PC-3 (cell line): Measurements from ENCODE around the gene PHETA1. TPM values are rescaled to one million over a fixed set of nuclear protein-coding genes. Genes with fewer than 3 reads are reported as not detected.
A peak's percentile ranks its signal among the peaks of the same experiment; 100 is the strongest.

Source experiments
- ATAC-seq: fragments of 200-7000 bp; cut with Tn5 transposase; 2 replicates; pipeline ENCODE4 v1.9.1; 2020; ENCODE audit warnings: mild to moderate bottlenecking, moderate library complexity
- BruUV-seq: library from RNA; stranded (reverse); fragments of 400-500 nt; replicated peaks from 2 replicates; lab custom pipeline; 2021; lab: Mats Ljungman, UMichigan
- CTCF ChIA-PET: fragments of 300-600 bp; sonication (Branson Sonifier 250); formaldehyde crosslinking; loops from one replicate; lab custom pipeline; 2022; ENCODE audit warnings: antibody characterized with exemption; lab: Charles Lee
- POLR2A ChIA-PET: fragments of 300-600 bp; sonication (Branson Sonifier 250); formaldehyde crosslinking; loops from one replicate; lab custom pipeline; 2022; ENCODE audit warnings: antibody characterized with exemption; ENCODE audit not compliant: unreplicated experiment; lab: Charles Lee
- DNase-seq: peaks from one replicate; pipeline ENCODE4 v3.0.0-alpha.2; 2015
- H2AFZ ChIP-seq: fragments of 300-600 bp; sonication (generic); 2 replicates; pipeline ENCODE4 v1.6.0; 2016; ENCODE audit warnings: antibody characterized with exemption, low read length
- H3F3A ChIP-seq: fragments of 300-600 bp; sonication (generic); one replicate; pipeline ENCODE4 v1.6.0; 2017; ENCODE audit warnings: antibody characterized with exemption, low read length, control low read depth, mild to moderate bottlenecking; ENCODE audit not compliant: unreplicated experiment
- H3K27ac ChIP-seq: fragments of 300-600 bp; sonication (generic); 2 replicates; pipeline ENCODE4 v1.5.1; 2016; ENCODE audit warnings: mild to moderate bottlenecking, low read length
- H3K27me3 ChIP-seq: fragments of 300-600 bp; sonication (generic); 2 replicates; pipeline ENCODE4 v1.6.1; 2016; ENCODE audit warnings: low read length, mixed read lengths
- H3K36me3 ChIP-seq: fragments of 300-600 bp; sonication (generic); 2 replicates; pipeline ENCODE4 v1.6.1; 2016; ENCODE audit warnings: low read depth, mixed run types, low read length, mixed read lengths
- H3K4me1 ChIP-seq: fragments of 300-600 bp; sonication (generic); 2 replicates; pipeline ENCODE4 v1.5.1; 2016; ENCODE audit warnings: low read length; ENCODE audit not compliant: insufficient read depth
- H3K4me2 ChIP-seq: fragments of 300-600 bp; sonication (generic); 2 replicates; pipeline ENCODE4 v1.6.0; 2016; ENCODE audit warnings: low read length
- H3K4me3 ChIP-seq: fragments of 300-600 bp; sonication (generic); 2 replicates; pipeline ENCODE4 v1.5.1; 2016; ENCODE audit warnings: mild to moderate bottlenecking, low read length, mixed read lengths
- H3K79me2 ChIP-seq: fragments of 300-600 bp; sonication (generic); 2 replicates; pipeline ENCODE4 v1.6.1; 2017; ENCODE audit warnings: low read length, mixed read lengths
- H3K9ac ChIP-seq: fragments of 300-600 bp; sonication (generic); 2 replicates; pipeline ENCODE4 v1.6.0; 2016; ENCODE audit warnings: mild to moderate bottlenecking, low read length
- H3K9me2 ChIP-seq: fragments of 300-600 bp; sonication (generic); replicated peaks from 2 replicates; pipeline ENCODE4 v1.6.1; 2016; ENCODE audit warnings: mixed run types, low read length, mixed read lengths
- H3K9me3 ChIP-seq: fragments of 300-600 bp; sonication (generic); 2 replicates; pipeline ENCODE4 v1.6.1; 2016; ENCODE audit warnings: low read length, mixed read lengths
- H4K20me1 ChIP-seq: fragments of 300-600 bp; sonication (generic); 2 replicates; pipeline ENCODE4 v1.6.1; 2016; ENCODE audit warnings: low read length, mixed read lengths
- EZH2 ChIP-seq: fragments of 300-600 bp; sonication (generic); IDR thresholded peaks from one replicate; pipeline ENCODE4 v1.6.1; 2017; ENCODE audit warnings: antibody characterized with exemption, mild to moderate bottlenecking, low read length; ENCODE audit not compliant: unreplicated experiment
- EZH2phosphoT487 ChIP-seq: fragments of 300-600 bp; sonication (generic); IDR thresholded peaks from 2 replicates; pipeline ENCODE4 v1.6.1; 2018; ENCODE audit warnings: mild to moderate bottlenecking, antibody characterized with exemption, low read length, borderline replicate concordance
- intact Hi-C: fragments of 100-400 bp; cut with micrococcal nuclease; formaldehyde crosslinking; loops from 2 replicates; pipeline ENCODE4 v1.9.0; 2023
- total RNA-seq: library from RNA; depleted of rRNA; stranded (reverse); fragments of >200 nt; gene quantifications from 2 replicates; pipeline ENCODE4 v1.2.3, GENCODE V29; 2014
- TF ChIP-seq, protein P1 (sequence below): fragments of 300-600 bp; sonication (generic); conservative IDR thresholded peaks from 2 replicates; pipeline ENCODE4 v1.5.1; 2017; ENCODE audit warnings: antibody characterized with exemption, low read depth, mild to moderate bottlenecking, low read length

Gene PHETA1
- total RNA-seq, 1 experiment from 2014 or later: 18.6 TPM

DNA sequence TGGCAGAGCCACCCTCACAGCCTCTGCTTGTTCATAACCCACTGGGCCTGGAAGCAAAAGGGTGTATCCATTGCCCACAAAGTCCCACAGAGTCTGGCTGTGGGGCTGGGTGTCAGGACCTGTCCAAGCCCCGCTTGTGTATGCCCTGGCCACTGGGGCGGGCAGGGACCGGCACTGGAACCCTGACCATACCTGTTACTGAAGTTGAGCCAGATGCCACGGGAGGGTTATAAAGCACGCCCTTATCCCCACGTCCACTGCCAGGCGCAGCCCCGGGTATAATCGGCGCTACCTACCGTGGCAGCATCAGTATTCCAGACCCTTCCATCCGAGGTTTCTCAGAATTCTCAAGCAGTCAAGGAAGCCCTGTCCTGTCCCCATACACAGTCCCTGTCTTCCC lies 40.8 kb downstream of the PHETA1 start:
- TF ChIP-seq, protein P1, sequence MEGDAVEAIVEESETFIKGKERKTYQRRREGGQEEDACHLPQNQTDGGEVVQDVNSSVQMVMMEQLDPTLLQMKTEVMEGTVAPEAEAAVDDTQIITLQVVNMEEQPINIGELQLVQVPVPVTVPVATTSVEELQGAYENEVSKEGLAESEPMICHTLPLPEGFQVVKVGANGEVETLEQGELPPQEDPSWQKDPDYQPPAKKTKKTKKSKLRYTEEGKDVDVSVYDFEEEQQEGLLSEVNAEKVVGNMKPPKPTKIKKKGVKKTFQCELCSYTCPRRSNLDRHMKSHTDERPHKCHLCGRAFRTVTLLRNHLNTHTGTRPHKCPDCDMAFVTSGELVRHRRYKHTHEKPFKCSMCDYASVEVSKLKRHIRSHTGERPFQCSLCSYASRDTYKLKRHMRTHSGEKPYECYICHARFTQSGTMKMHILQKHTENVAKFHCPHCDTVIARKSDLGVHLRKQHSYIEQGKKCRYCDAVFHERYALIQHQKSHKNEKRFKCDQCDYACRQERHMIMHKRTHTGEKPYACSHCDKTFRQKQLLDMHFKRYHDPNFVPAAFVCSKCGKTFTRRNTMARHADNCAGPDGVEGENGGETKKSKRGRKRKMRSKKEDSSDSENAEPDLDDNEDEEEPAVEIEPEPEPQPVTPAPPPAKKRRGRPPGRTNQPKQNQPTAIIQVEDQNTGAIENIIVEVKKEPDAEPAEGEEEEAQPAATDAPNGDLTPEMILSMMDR: no peak
- no peak for TF ChIP-seq EZH2phosphoT487
- TF ChIP-seq EZH2: no peak
- no peak overlapping the region for H3K9ac ChIP-seq
- no TSS peak for BruUV-seq
- no peaks in the 10 kb centered on the region; the same call in 1 of the 2 replicates for H3K27me3 ChIP-seq
- H4K20me1 ChIP-seq: no peaks in the 10 kb centered on the region
- no peak overlapping the region for H3K4me3 ChIP-seq
- no peak overlapping the region for H3K27ac ChIP-seq
- ChIA-PET POLR2A (no interaction called here), CTCF (no interaction called here)
- ATAC-seq: no peak
- H3K36me3 ChIP-seq: no peaks in the 10 kb centered on the region
- no peaks in the 10 kb centered on the region for H3K4me1 ChIP-seq
- no peaks in the 10 kb centered on the region for H3K9me2 ChIP-seq
- no peak overlapping the region for H3K4me2 ChIP-seq
- no peaks in the 10 kb centered on the region for H3K9me3 ChIP-seq
- intact Hi-C loops: no loop called here
- no peaks in the 10 kb centered on the region for H3K79me2 ChIP-seq
- H2AFZ ChIP-seq: no peak overlapping the region
- no peaks in the 10 kb centered on the region for H3F3A ChIP-seq
- DNase-seq: no peak

GRCh38 chr12:111327474-111327873 lies 41.4 kb downstream of the PHETA1 start:
- no peak overlapping the region for H2AFZ ChIP-seq
- TF ChIP-seq EZH2 (no peak), EZH2phosphoT487 (no peak)
- TF ChIP-seq, protein P1: peak; percentile 37; the same call in 1 of the 2 replicates
- BruUV-seq: no TSS peak
- POLR2A ChIA-PET: no interaction called here
- no peaks in the 10 kb centered on the region for H3F3A ChIP-seq
- no peaks in the 10 kb centered on the region for H3K79me2 ChIP-seq
- no peak overlapping the region for H3K27ac ChIP-seq
- intact Hi-C loops: no loop called here
- no peaks in the 10 kb centered on the region for H3K9me2 ChIP-seq
- H3K27me3 ChIP-seq: no peaks in the 10 kb centered on the region; the same call in 1 of the 2 replicates
- no peak overlapping the region for H3K4me3 ChIP-seq
- no peak overlapping the region for H3K4me2 ChIP-seq
- CTCF ChIA-PET: no interaction called here
- no peaks in the 10 kb centered on the region for H3K9me3 ChIP-seq
- no peaks in the 10 kb centered on the region for H4K20me1 ChIP-seq
- DNase-seq: no peak
- no peak overlapping the region for H3K9ac ChIP-seq
- ATAC-seq: no peak
- H3K36me3 ChIP-seq: no peaks in the 10 kb centered on the region
- H3K4me1 ChIP-seq: no peaks in the 10 kb centered on the region

GRCh38 chr12:111322336-111323250 lies 46.3 kb downstream of the PHETA1 start:
- H3K4me3 ChIP-seq: no peak overlapping the region
- ChIA-PET CTCF (no interaction called here), POLR2A (no interaction called here)
- no peak overlapping the region for H3K9ac ChIP-seq
- no TSS peak for BruUV-seq
- no peak for DNase-seq
- no peaks in the 10 kb centered on the region for H3K4me1 ChIP-seq
- no peak overlapping the region for H3K27ac ChIP-seq
- peak; percentile 21; the same call in 1 of the 2 replicates for ATAC-seq
- H3K79me2 ChIP-seq: no peaks in the 10 kb centered on the region
- H3F3A ChIP-seq: no peaks in the 10 kb centered on the region
- H3K9me2 ChIP-seq: no peaks in the 10 kb centered on the region
- no peak for TF ChIP-seq EZH2
- TF ChIP-seq, protein P1: no peak
- H3K36me3 ChIP-seq: no peaks in the 10 kb centered on the region
- intact Hi-C loops: no loop called here
- H4K20me1 ChIP-seq: no peaks in the 10 kb centered on the region
- H3K4me2 ChIP-seq: no peak overlapping the region
- H3K27me3 ChIP-seq: no peaks in the 10 kb centered on the region
- H2AFZ ChIP-seq: no peak overlapping the region
- H3K9me3 ChIP-seq: no peaks in the 10 kb centered on the region
